Gastrocnemius medialis (tissue), 4 donors: ENCODE results near the gene TFCP2.

Experiments
- CTCF ChIP-seq, 5 experiments: fragments of 450-650 bp in 3 of 5; fragments of 200-600 bp in 2 of 5; sonication (generic) in 2 of 5; IDR thresholded peaks in 4 of 5; conservative IDR thresholded peaks in 1 of 5; 1 replicate in 4 of 5; 2 replicates in 1 of 5; pipeline ENCODE4 v1.5.1; 2016 to 2019; ENCODE audit warnings: antibody characterized with exemption in 5 of 5, mild to moderate bottlenecking in 3 of 5, moderate library complexity in 3 of 5
- POLR2A ChIP-seq, 2 donors: fragments of 450-650 bp; IDR thresholded peaks; one replicate each; pipeline ENCODE4 v1.6.1; 2017; ENCODE audit warnings: antibody characterized with exemption in 2 of 2, mild to moderate bottlenecking in 2 of 2, moderate library complexity in 2 of 2

GRCh38 chr12:51208016-51208660 is 35.2 kb upstream of the TFCP2 start:
- no peak for TF ChIP-seq CTCF (IDR thresholded peaks at IDR 0.05 in 4 of 5, conservative IDR thresholded peaks at IDR 0.05 in 1 of 5)
- no peak for TF ChIP-seq POLR2A (IDR thresholded peaks at IDR 0.05)
